Measurements from ENCODE around the gene TPPP3. TPM values are rescaled to one million over a fixed set of nuclear protein-coding genes. Genes with fewer than 3 reads are reported as not detected.
A peak's percentile ranks its signal among the peaks of the same experiment; 100 is the strongest.

Gene TPPP3
- 10 to 100 TPM in 1 of 2 donors, 1 to 10 TPM in 1; 8.2 to 39.3 TPM for total RNA-seq
- long read RNA-seq, donor 1, transcript TPPP3-202 (4 exons, 1,058 nt) = major isoform, 6 of 7 reads
- long read RNA-seq, donor 1, partial matches to known transcripts = 0 of 7 reads
- long read RNA-seq, donor 1, other reads (novel, unspliced or antisense) = 0 of 7 reads
- long read RNA-seq, donor 2, transcript TPPP3-202 (4 exons, 1,058 nt) = major isoform, 7 of 7 reads
- long read RNA-seq, donor 2, partial matches to known transcripts = 0 of 7 reads
- long read RNA-seq, donor 2, other reads (novel, unspliced or antisense) = 0 of 7 reads

DNA sequence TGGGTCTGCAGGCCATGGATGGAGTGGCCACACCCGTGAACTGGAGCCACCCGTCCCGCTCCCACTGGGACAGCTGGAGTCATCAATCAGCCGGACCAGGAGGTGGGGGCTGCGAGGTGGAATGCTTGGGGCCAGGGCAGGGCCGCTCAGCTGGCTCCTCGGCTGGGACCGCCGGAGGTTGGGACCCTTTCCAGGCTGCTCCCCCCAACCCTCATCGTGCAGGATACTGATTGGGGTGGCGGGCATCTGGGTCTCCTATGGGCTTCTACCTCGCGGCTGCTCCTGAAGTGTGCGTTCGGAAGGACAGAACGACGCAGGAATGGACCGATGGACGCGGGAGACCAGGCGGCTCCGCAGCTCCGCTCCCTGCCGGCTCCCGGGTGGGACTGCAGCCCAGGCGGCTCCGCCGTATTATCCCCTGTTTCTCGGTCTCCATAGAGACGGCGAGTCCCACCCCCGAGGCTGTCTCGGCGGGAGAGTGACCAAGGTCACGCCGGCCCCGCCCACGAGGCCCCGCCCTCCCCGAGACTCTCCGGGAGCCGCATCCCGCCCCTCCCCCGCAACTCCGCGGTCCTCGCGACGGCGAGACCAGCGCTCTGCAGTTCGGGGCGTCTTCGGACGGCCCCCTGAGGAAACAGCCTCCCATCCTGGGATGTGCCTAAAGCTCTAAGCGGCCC is at the start of gene TPPP3:
TPPP3 (minus strand) TSS at position 388 of the 677 bp plus-strand sequence. CDS start 2,387 bp downstream, outside the sequence.
- intact Hi-C loops (cut with DNase I) = no loop called here
- DNase-seq (ENCODE audit: low spot score) = peak; percentile 97

DNA sequence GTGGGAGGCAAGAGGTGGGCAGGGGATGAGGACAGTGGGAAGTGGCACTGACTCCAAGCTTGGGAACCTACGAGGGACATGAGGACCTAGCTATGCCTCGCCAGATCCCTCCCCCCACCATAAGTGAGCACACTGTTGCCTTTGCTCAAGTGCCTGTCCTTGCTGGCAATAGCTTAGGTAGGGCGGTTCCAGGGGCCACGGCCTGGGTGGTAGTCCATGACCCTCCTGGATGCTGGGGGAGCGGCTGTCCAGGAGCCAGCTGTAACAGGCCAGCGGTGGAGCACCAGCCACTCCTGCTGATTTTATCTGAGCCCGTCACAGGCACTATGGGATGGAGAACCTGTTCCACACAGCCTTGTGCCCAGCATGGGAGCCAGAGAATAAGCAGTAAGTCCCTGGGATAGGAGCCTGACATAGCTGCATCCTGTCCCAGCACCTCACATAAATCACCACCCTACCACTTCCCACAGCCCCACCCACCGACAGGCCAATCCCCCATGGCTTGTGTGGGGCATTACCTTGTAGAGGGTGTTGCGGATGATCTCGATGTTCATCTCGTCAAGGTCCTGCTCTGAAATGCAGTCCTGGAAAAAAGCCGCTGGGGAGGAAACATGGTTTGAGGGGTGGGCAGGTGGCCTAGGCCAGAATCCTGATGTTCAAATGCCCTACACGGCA is 49.4 kb upstream of the TPPP3 start:
- intact Hi-C loops (cut with DNase I) = no loop called here
- no peak for DNase-seq (ENCODE audit: low spot score)

DNA sequence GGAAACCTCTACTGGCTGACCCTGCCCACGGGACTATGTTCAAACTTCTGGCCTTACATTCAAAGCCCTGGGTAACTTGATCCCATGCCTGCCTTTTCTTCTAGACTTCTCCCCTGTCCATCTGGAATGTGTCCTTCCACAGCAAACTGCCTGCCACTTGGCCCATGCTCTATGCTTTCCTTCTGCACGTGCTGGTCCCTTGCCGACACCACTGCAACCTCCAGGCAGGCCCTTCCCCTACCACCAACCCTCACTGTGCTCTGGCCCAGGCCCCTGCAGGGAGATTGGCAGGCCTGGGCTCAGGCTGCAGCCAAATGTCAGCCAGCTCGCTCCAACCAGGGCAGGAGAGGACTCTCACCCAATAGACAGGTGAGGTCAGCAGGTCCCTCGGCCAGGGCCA is 48.6 kb upstream of the TPPP3 start:
- DNase-seq (ENCODE audit: low spot score) = no peak
- intact Hi-C loops (cut with DNase I) = no loop called here

DNA sequence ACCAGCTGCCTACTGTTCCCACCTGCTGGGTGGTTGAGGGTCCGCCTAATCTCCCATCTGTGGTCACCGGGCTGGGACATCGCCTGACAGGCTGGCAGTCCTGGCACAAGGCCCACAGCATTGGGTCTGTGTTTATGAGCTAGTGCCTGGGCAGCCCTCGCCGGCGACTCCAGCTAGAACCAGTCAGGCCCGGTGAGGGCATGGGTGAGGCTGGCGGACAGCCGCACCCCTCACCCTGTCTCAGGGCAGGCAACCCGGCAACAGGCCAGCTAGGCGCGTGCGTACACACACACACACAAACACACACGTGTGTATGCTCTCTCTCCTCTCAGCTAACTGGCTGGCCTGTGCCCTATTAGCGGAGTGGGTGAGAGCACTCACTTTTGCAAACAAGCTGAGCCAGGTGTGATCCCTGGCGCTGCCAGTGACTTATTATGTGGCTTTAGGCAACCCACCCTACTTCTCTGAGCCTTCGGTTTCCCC is 48.0 kb upstream of the TPPP3 start:
- no peak for DNase-seq (ENCODE audit: low spot score)
- intact Hi-C loops (cut with DNase I) = no loop called here

DNA sequence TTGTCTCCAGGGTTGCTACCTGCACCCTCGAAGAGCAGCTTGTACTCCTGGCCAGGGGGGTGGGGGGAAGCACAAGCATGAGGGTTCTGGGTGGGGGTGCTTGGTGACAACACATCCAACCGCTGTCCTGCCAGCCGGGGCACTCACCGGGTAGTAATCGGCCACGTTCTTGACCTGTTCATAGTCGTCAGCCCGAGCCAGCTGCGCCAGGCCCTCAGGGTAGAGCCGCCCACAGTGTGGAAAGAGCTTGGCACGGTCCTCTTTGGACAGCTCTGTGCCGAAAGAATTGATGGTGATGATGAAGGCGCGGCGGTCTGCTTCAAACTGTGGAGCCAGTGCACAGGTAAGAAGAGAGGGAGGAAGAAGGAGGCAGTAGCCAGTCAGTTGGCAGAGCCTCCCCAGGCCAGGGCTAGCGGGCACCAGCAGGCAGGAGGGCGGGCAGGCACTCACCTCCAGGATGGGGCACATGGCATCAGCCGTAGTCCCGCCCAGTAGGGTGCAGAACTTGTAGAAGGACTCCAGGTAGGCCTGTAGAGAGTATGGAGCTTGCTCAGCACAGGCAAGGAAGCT is 45.6 kb upstream of the TPPP3 start:
- DNase-seq (ENCODE audit: low spot score) = no peak

DNA sequence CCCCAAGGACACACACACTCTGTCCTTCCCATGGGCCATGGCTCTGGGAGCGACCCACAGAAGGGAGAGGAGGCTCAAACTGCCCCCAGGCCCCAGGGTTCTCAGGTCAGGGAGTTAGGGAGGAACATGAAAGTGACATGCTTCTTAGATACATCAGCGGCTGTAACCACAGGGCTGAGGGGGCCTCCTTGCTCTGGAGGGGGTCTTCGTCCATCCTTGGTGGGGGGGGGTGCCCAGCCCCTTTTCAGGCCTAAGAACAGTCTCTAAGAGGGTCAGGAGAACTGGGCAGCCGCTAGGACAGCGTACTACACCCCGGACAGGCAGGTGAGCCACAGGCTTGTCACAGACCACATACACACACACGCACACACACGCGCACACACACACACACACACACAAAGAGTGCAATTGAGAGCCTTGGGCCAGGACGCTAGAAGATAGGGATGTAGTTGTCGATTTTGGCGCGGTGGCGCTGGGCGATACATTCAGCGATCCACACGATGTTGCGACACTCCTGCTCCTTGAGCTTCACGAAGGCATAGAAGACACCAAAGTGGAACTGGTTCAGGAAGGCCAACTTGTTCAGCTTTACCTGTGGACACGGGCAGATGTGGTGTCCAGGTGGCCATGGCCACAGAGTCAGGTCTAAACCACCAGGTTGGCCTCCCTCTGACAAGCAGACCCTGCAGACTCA is 44.9 kb upstream of the TPPP3 start:
- intact Hi-C loops (cut with DNase I) = no loop called here
- no peak for DNase-seq (ENCODE audit: low spot score)

More for the DNA sequence above, 45.6 kb upstream of the TPPP3 start:
- intact Hi-C loops (cut with DNase I) = no loop called here

DNA sequence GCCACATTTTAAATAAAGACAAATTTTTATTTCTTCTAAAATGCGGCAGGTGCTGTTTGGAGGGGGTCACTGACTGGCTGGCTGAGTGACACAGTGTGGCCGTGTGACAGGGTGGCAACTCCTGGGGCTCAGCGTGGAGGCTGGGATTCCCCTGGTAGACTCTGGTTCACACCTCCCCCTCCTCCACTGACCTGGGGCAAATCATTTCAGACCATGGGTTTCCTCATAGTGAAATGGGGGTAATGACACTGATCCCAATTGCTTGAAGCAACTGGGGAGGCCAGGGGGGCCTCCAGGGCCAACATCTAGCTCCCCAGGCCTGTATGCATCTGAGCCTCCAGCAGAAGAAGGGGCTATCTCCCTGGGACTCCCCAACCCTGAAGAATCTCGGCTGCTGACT is 44.2 kb upstream of the TPPP3 start:
- intact Hi-C loops (cut with DNase I) = no loop called here

DNA sequence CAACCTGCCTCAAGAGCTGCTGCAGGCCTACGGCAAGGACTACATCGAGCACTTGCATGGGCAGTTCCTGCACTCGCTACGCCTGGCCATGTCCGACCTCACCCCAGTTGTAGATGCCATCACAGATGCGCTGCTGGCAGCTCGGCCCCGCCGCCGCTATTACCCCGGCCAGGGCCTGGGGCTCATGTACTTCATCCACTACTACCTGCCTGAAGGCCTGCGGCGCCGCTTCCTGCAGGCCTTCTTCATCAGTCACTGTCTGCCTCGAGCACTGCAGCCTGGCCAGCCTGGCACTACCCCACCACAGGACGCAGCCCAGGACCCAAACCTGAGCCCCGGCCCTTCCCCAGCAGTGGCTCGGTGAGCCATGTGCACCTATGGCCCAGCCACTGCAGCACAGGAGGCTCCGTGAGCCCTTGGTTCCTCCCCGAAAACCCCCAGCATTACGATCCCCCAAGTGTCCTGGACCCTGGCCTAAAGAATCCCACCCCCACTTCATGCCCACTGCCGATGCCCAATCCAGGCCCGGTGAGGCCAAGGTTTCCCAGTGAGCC is 43.4 kb upstream of the TPPP3 start:
- DNase-seq (ENCODE audit: low spot score) = no peak
- intact Hi-C loops (cut with DNase I) = no loop called here

More for the DNA sequence above, 44.2 kb upstream of the TPPP3 start:
- no peak for DNase-seq (ENCODE audit: low spot score)

DNA sequence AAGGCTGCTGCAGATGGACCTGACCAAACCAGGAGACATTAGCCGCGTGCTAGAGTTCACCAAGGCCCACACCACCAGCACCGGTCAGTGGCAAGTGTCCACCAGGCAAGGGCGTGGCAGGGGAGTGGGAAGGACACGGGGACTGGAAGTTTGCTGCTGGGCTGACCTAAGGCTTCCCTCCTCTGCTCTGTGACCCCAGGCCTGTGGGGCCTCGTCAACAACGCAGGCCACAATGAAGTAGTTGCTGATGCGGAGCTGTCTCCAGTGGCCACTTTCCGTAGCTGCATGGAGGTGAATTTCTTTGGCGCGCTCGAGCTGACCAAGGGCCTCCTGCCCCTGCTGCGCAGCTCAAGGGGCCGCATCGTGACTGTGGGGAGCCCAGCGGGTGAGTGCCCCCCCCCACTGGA is 42.5 kb upstream of the TPPP3 start:
- intact Hi-C loops (cut with DNase I) = no loop called here
- DNase-seq (ENCODE audit: low spot score) = no peak

DNA sequence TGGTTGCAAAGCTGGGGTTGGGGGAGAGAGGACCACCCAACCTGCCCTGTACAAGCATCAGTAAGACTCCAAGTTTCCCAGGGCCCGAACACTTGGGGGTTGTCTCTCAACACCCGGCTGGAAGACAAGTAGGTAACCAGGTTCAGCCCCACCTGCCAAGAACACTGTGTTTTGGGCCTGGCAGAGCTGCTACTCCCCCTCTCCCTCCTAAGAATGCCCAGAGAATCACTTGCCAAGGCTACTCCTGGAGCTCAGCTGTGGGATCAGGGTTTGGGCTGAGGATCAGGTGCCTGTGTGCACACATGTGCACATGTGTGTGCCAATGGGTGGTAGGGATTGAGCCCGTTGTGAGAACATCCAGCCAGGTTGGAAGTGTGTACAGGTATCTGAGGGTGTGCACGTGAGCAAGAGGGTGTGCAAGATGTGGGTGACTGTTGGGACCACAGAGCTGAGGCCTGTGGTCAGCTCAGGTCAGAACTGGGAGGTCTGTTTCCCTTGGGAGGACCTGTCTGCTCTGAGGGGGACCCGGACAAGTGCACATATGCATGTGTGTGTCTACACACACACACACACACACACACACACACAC is 39.9 kb upstream of the TPPP3 start:
- intact Hi-C loops (cut with DNase I) = no loop called here
- DNase-seq (ENCODE audit: low spot score) = no peak

DNA sequence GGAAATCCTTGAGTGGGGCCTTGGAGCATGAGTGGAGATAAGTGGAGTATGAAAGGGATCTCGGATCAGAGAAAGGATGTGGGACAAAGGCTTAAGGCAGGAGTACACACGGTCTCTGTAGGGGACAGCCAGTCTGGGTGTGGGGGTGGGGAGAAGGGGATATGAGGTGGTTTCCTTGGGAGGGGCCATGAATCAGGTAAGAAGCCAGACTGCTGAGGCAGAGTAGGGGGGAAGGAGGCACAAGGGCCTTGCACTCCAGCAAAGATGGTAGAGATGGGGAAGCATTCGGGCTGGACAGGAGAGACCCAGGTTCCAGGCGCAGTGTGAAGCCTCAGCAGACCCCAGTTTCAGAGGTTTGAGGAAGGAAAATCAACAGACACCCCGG is 39.2 kb upstream of the TPPP3 start:
- no peak for DNase-seq (ENCODE audit: low spot score)
- intact Hi-C loops (cut with DNase I) = no loop called here

DNA sequence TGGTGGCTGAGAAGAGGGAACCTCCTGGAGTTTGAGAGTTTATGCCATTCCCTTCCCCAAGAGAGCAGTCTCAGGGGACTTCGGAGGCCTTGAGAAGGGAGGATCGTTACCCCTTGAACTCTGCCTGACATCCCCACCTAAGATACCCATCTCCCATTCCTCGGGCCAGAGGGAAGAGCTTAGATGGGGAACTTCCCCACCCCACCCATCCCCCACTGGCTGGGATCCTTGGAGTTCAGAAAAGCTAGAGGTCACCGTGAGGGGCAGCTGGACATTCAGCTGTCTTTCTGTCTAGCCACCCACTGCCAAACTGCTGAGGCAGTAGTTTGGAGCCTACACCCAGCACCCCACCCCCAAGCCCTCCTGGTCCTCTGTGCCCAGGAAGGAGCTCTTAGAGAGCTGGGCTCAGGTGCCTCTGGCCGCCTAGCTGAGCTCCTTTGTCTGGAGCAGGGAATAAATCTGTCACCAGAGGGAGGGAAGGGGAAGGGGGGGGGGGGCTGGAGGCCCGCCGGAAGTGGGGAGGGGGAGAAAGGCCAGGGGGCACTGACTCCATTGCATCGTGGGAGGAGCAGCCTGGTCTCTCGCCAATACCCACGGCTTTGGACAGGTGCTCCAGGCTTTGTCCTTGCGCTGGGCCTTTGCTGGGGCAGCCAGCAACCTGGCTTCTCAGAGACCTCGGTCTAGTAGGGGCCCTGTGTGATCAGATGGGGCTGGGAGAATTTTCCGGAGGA is 38.6 kb upstream of the TPPP3 start:
- intact Hi-C loops (cut with DNase I) = no loop called here
- DNase-seq (ENCODE audit: low spot score) = no peak

DNA sequence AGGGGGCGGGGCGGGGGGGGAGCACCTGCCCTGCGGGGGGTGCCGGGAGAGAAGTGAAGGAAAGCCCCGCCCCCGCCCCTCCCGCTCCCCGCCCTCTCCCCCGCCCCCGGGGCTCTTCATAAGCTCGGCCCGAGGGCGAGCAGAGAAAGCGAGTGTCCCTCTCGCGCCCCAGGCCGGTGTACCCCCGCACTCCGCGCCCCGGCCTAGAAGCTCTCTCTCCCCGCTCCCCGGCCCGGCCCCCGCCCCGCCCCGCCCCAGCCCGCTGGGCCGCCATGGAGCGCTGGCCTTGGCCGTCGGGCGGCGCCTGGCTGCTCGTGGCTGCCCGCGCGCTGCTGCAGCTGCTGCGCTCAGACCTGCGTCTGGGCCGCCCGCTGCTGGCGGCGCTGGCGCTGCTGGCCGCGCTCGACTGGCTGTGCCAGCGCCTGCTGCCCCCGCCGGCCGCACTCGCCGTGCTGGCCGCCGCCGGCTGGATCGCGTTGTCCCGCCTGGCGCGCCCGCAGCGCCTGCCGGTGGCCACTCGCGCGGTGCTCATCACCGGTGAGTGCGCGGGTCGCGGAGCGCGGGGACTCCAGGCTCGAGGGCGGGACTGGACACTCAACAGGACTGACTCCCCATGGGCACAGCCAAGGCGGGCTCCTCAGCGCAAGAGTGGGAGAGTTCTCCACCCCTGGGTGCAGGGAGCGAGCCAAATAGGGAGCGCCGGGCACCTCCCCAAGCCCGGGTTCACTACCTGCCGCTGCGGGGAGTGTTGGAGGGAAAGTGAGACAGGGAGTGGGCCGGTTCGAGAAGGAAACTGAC is 37.9 kb upstream of the TPPP3 start, which contains the start of gene HSD11B2:
HSD11B2 (plus strand) TSS at position 145 of the 798 bp plus-strand sequence; CDS start at position 273, 128 bp downstream.
- intact Hi-C loops (cut with DNase I) = no loop called here
- DNase-seq (ENCODE audit: low spot score) = no peak

DNA sequence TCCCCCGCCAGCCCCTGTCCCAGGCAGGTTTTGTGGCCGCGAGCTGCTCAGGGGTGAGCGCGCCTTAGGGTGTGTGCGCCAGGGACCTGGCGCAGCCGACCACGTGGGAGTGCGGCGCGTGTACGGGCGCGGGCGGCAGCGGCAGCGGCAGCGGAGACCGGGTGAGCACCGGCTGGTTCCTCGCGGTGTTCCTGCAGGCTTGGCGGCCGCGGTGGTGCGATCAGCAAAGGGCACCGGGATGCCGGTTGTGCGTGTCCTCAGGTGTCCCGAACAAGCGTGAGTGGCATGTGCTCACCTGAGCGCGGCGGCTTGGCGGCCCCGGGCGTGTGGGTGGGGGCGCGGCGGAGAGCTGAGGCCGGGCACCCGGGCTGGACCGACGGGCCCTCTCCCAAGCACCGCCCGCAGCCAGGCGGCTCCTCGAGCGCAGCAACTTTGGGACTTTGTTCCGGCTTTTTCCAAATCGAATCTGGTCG is 37.2 kb upstream of the TPPP3 start:
- no peak for DNase-seq (ENCODE audit: low spot score)
- intact Hi-C loops (cut with DNase I) = no loop called here

DNA sequence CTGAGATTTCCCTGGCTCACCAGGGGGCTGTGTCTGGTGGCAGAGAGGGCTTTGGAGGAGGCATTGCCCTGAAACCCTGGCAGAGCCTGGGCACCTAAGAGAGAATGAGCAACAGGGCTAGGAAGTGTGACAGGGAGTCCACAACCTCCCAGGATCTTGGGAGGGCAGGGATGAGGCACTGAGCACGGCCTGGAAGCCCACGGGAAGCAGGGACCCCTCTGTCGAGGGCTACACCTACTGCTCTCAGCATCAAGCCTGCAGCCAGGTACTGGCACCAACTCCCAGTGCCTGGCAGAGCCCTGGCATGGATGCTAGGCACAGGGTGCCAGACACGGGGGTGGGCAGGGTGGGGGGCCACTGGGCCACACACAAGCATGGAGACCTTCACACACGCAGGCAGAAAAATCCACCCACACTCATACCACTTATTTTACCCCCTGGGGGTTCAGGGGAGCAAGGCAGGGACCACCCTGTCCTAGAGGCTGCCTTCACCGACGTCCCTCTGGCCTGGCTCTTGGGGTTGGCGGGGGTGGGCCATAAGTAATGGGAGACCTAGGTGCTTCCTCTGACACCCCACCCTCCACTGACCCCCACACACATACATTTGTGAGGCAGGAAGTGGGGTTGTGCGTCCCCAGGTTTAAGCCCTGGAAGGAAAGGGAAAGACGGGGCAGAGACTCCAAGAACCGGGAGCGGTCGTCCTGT is 36.7 kb upstream of the TPPP3 start:
- no peak for DNase-seq (ENCODE audit: low spot score)

DNA sequence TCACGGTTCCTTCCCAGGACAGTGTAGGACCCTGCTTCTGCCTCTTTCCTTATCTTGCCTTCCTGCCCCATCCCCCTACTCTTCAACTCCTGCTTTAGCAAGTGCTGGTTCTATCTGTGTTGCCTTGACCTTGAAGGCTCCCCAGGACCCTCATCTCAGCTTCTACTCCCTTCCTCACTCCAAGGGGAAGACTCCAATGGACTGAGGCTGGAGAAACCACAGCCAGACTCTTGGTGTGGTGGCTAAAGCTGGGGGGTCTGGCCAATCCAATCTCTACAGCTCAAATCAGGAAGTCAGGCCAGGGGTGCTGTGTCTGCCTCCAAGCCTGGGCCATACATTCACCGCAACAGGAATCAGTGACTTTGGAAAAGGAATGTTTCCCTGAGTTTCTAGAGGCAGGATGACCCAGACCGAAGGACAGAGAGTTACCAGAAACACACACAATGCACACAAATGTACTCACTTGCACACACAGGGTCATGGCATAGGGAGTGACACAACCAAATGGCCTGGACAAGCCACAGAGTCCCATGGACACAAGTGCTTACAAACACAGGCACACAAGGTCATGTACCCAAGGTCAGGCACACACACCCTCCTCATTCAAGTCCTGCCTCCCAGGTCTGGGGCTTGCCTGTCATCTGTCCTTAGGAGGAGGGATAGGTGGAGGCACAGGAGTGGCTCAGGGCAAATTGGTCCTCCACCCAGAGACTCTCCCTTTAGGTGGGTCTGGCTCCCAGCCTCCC is 35.9 kb upstream of the TPPP3 start:
- DNase-seq (ENCODE audit: low spot score) = no peak
- intact Hi-C loops (cut with DNase I) = loop anchor here in 1 of 2 donors (5.0 kb wide), 1 partner anchor 33 kb away; no protein-coding TSS in a partner anchor

More for the DNA sequence above, 36.7 kb upstream of the TPPP3 start:
- intact Hi-C loops (cut with DNase I) = loop anchor here in 1 of 2 donors (5.0 kb wide), 1 partner anchor 32 kb away; no protein-coding TSS in a partner anchor

All from posterior vena cava (tissue), 2 donors.